HG03460 (cell line): Measurements from ENCODE around the gene DIRAS3.
"Not testable (repeated sequence)": the region's sequence is repeated elsewhere in the genome, so short reads cannot be mapped to it uniquely, and the experiment has no call there.

Source experiments
- ATAC-seq: cut with Tn5 transposase; IDR thresholded peaks from one replicate; pipeline ENCODE4 v1.9.1; 2021; ENCODE audit not compliant: unreplicated experiment

Gene DIRAS3

GRCh38 chr1:68049941-68050878, at the start of gene DIRAS3:
DIRAS3 (minus strand) TSS chr1:68050627; CDS start chr1:68047297, 3,330 bp downstream.
- ATAC-seq: no peak

- no peak for ATAC-seq
Observed at GRCh38 chr1:68093737-68094136, 43.3 kb upstream of the DIRAS3 start.

- ATAC-seq: no peak
Observed at GRCh38 chr1:68087184-68087583, 36.8 kb upstream of the DIRAS3 start.

- no peak for ATAC-seq
Observed at GRCh38 chr1:68085752-68086151, 35.3 kb upstream of the DIRAS3 start.

- ATAC-seq: no peak
Observed at GRCh38 chr1:68083686-68084085, 33.3 kb upstream of the DIRAS3 start.

- no peak for ATAC-seq
Observed at GRCh38 chr1:68081775-68082283, 31.4 kb upstream of the DIRAS3 start.

- ATAC-seq: no peak
Observed at GRCh38 chr1:68078647-68079046, 28.2 kb upstream of the DIRAS3 start.

- ATAC-seq: no peak
Observed at GRCh38 chr1:68074472-68074871, 24.0 kb upstream of the DIRAS3 start.

- ATAC-seq: no peak
Observed at GRCh38 chr1:68065766-68066165, 15.3 kb upstream of the DIRAS3 start.

GRCh38 chr1:68058053-68058452, 7.6 kb upstream of the DIRAS3 start:
- not testable (repeated sequence) for ATAC-seq

- ATAC-seq: no peak
Observed at GRCh38 chr1:68057564-68057963, 7.1 kb upstream of the DIRAS3 start.

- ATAC-seq: no peak
Observed at GRCh38 chr1:68057050-68057449, 6.6 kb upstream of the DIRAS3 start.

GRCh38 chr1:68051475-68051874, 1.0 kb upstream of the DIRAS3 start:
- ATAC-seq: no peak

GRCh38 chr1:68047659-68048026, 2.8 kb downstream of the DIRAS3 start:
- no peak for ATAC-seq

GRCh38 chr1:68046885-68047658, 3.4 kb downstream of the DIRAS3 start:
- ATAC-seq: no peak

GRCh38 chr1:68046423-68046822, 4.0 kb downstream of the DIRAS3 start:
- no peak for ATAC-seq

GRCh38 chr1:68045511-68046180, 4.8 kb downstream of the DIRAS3 start:
- ATAC-seq: no peak

- no peak for ATAC-seq
Observed at GRCh38 chr1:68043443-68044090, 6.9 kb downstream of the DIRAS3 start.

- ATAC-seq: no peak
Observed at GRCh38 chr1:68036946-68037345, 13.5 kb downstream of the DIRAS3 start.

- no peak for ATAC-seq
Observed at GRCh38 chr1:68029444-68029843, 21.0 kb downstream of the DIRAS3 start.

GRCh38 chr1:68028566-68028965, 21.9 kb downstream of the DIRAS3 start:
- ATAC-seq: no peak
